A549 (cell line): Measurements from ENCODE around the gene PAX8. TPM values are rescaled to one million over a fixed set of nuclear protein-coding genes. Genes with fewer than 3 reads are reported as not detected.
A peak's percentile ranks its signal among the peaks of the same experiment; 100 is the strongest.

Experiments
- ATAC-seq, 2 experiments: fragments of 200-7000 bp in 1 of 2; fragments of >200 bp in 1 of 2; cut with Nextera tagmentation in 1 of 2; cut with Tn5 transposase in 1 of 2; 3 replicates each; pipeline versions ENCODE4 v1.8.0 to v1.9.1; 2018 to 2020; ENCODE audit warnings: mild to moderate bottlenecking in 1 of 2, moderate library complexity in 1 of 2
- CTCF ChIA-PET: fragments of 300-600 bp; sonication (Branson Sonifier 250); formaldehyde crosslinking; extraction: SDS; loops from one replicate; lab custom pipeline; 2021; ENCODE audit warnings: antibody characterized with exemption, inconsistent platforms; lab: Yijun Ruan, JAX
- POLR2A ChIA-PET: fragments of 350-600 bp; formaldehyde crosslinking; extraction: SDS; loops from one replicate; lab custom pipeline; 2021; ENCODE audit warnings: antibody characterized with exemption, inconsistent platforms; lab: Yijun Ruan, JAX
- DNase-seq, 2 experiments: peaks; one replicate each; pipeline versions ENCODE4 v3.0.0 to v3.0.0-alpha.2; 2011 to 2016; ENCODE audit warnings: low read depth in 1 of 2, low spot score in 1 of 2
- FAIRE-seq: peaks from 2 replicates; lab custom pipeline; 2011; peaks lifted over from hg19 to GRCh38; lab: Jason Lieb, UNC
- H3K27ac ChIP-seq, 2 experiments: fragments of >200 bp; sonication (Bioruptor Twin); formaldehyde crosslinking; 3 replicates each; pipeline ENCODE4 v1.5.1; 2016 to 2017
- H3K4me1 ChIP-seq: fragments of >200 bp; sonication (Bioruptor Twin); formaldehyde crosslinking; 3 replicates; pipeline ENCODE4 v1.6.1; 2016
- H3K4me2 ChIP-seq: fragments of >200 bp; sonication (Bioruptor Twin); formaldehyde crosslinking; 3 replicates; pipeline ENCODE4 v1.6.1; 2016
- H3K4me3 ChIP-seq: fragments of >200 bp; sonication (Bioruptor Twin); formaldehyde crosslinking; 3 replicates; pipeline ENCODE4 v1.5.1; 2016
- H3K9me3 ChIP-seq: fragments of >200 bp; sonication (Bioruptor Twin); formaldehyde crosslinking; 3 replicates; pipeline ENCODE4 v1.6.1; 2016
- BCL3 ChIP-seq: fragments of >200 bp; sonication (Bioruptor Twin); formaldehyde crosslinking; IDR thresholded peaks from 3 replicates; pipeline ENCODE4 v1.6.1; 2016
- CBX2 ChIP-seq: fragments of 200-600 bp; sonication (generic); IDR thresholded peaks from 2 replicates; pipeline ENCODE4 v1.6.1; 2016; ENCODE audit warnings: low read depth, mild to moderate bottlenecking, borderline replicate concordance
- E2F6 ChIP-seq: IDR thresholded peaks from 2 replicates; pipeline ENCODE4 v1.6.1; 2012; ENCODE audit warnings: low read depth, borderline replicate concordance
- EHF ChIP-seq: fragments of 250-450 bp; sonication (Bioruptor Pico); IDR thresholded peaks from 2 replicates; pipeline ENCODE4 v1.5.0; 2020; ENCODE audit warnings: mild to moderate bottlenecking
- ELK1 ChIP-seq: fragments of 150-350 bp; IDR thresholded peaks from 2 replicates; pipeline ENCODE4 v1.6.1; 2014; ENCODE audit warnings: low read depth, mild to moderate bottlenecking, low read length
- EP300 ChIP-seq, 2 experiments: fragments of >200 bp; sonication (Bioruptor Twin); formaldehyde crosslinking; IDR thresholded peaks; 2 replicates in 1 of 2; 3 replicates in 1 of 2; pipeline ENCODE4 v1.6.1; 2016 to 2017
- ESRRA ChIP-seq: fragments of 150-350 bp; IDR thresholded peaks from 2 replicates; pipeline ENCODE4 v1.6.1; 2014; ENCODE audit warnings: mild to moderate bottlenecking, low read length, borderline replicate concordance
- FOSL2 ChIP-seq, 2 experiments: fragments of 450-650 bp in 1 of 2; fragments of >200 bp in 1 of 2; sonication (Bioruptor Twin) in 1 of 2; formaldehyde crosslinking; IDR thresholded peaks; 2 replicates each; pipeline versions ENCODE4 v1.5.0 to v1.6.1; 2016 to 2020; ENCODE audit warnings: mild to moderate bottlenecking in 1 of 2, moderate library complexity in 1 of 2
- HEYL ChIP-seq: fragments of 250-450 bp; sonication (Bioruptor Pico); IDR thresholded peaks from 2 replicates; pipeline ENCODE4 v1.8.0; 2021; ENCODE audit warnings: mild to moderate bottlenecking, moderate library complexity
- HMGXB4 ChIP-seq: fragments of 250-450 bp; sonication (Bioruptor Pico); IDR thresholded peaks from 2 replicates; pipeline ENCODE4 v1.5.0; 2021; ENCODE audit warnings: mild to moderate bottlenecking, moderate library complexity, borderline replicate concordance
- HOXB13 ChIP-seq: fragments of 250-450 bp; sonication (Bioruptor Pico); IDR thresholded peaks from 2 replicates; pipeline ENCODE4 v1.5.0; 2020; ENCODE audit warnings: low read depth, mild to moderate bottlenecking, moderate library complexity
- NFE2L2 ChIP-seq: fragments of 150-350 bp; conservative IDR thresholded peaks from 2 replicates; pipeline ENCODE4 v1.6.1; 2014; ENCODE audit warnings: low read length
- PHF8 ChIP-seq: fragments of 200-600 bp; sonication (generic); IDR thresholded peaks from 2 replicates; pipeline ENCODE4 v1.6.1; 2016; ENCODE audit warnings: low read depth, mild to moderate bottlenecking, antibody characterized with exemption, moderate library complexity, borderline replicate concordance
- POLR2AphosphoS2 ChIP-seq: conservative IDR thresholded peaks from 2 replicates; pipeline ENCODE4 v1.6.1; 2012; ENCODE audit warnings: low read length, improper control_type of control experiment, inconsistent platforms
- RCOR1 ChIP-seq: fragments of 150-350 bp; IDR thresholded peaks from 2 replicates; pipeline ENCODE4 v1.6.1; 2014; ENCODE audit warnings: antibody characterized with exemption, low read length, low read depth
- REST ChIP-seq: fragments of 200-600 bp; sonication (generic); IDR thresholded peaks from 2 replicates; pipeline ENCODE4 v1.6.1; 2016; ENCODE audit warnings: antibody characterized with exemption, mild to moderate bottlenecking, moderate library complexity
- RFX5 ChIP-seq: fragments of 450-650 bp; IDR thresholded peaks from 2 replicates; pipeline ENCODE4 v1.7.1; 2014; ENCODE audit warnings: antibody characterized with exemption, mild to moderate bottlenecking, moderate library complexity
- SREBF2 ChIP-seq: fragments of 450-650 bp; IDR thresholded peaks from 2 replicates; pipeline ENCODE4 v1.6.1; 2014; ENCODE audit warnings: mild to moderate bottlenecking, moderate library complexity
- ZFP36 ChIP-seq: fragments of 450-650 bp; IDR thresholded peaks from 2 replicates; pipeline ENCODE4 v1.6.1; 2014; ENCODE audit warnings: borderline replicate concordance; ENCODE audit not compliant: partially characterized antibody
- WGBS: methylation state at CpG from one replicate; pipeline ENCODE4 v1.1.6; 2017; ENCODE audit errors: missing lambda C conversion rate; 5-methylcytosine and 5-hydroxymethylcytosine counted together
- polyA plus RNA-seq, 4 experiments: library from polyadenylated mRNA; depleted of rRNA in 3 of 4; stranded (reverse); fragments of >200 nt; fragmentation: RNase III in 1 of 4; extraction: RNeasy Plus Mini Kit Qiagen cat#74134 plus additional on column Dnase treatment in 1 of 4; gene quantifications; 2 replicates in 3 of 4; 3 replicates in 1 of 4; pipeline ENCODE4 v1.2.3, GENCODE V29; 2011 to 2017

The PAX8 gene
- polyA plus RNA-seq, 2 of the 4 experiments (the other 2 are of a cell fraction) = 0.71 to 0.81 TPM

- CTCF ChIA-PET = interaction anchor here (1.0 to 6.7 kb wide), 8 partner anchors 15 to 95 kb away, joined by 3 to 25 read pairs (median 4); no protein-coding TSS in a partner anchor
- 89% methylated on average over 9 of the region's 9 CpGs for WGBS
- TF ChIP-seq FOSL2 (IDR thresholded peaks at IDR 0.05) (no peak), FOSL2 (CRISPR knock-in tag; IDR thresholded peaks at IDR 0.05) (0 out of 2 replicates have a peak, but pooled peaks have one; percentile 24), REST (no peak), NFE2L2 (no peak), HMGXB4 (CRISPR knock-in tag) (no peak)
- H3K4me3 ChIP-seq = no peak overlapping the region
- no peaks in the 10 kb centered on the region for H3K9me3 ChIP-seq
- DNase-seq (peak; percentile 37 to 52), ATAC-seq (peak; percentile 76 to 87), FAIRE-seq (no peak)
- no peak overlapping the region for H3K4me2 ChIP-seq
- POLR2A ChIA-PET = no interaction called here
- H3K4me1 ChIP-seq = peaks cover 44% of the 10 kb centered on the region
- peak overlapping the region; percentile 50 to 64 for H3K27ac ChIP-seq
Measured at GRCh38 chr2:113233593-113234550, 44.8 kb downstream of the PAX8 start.

- Histone ChIP-seq H3K27ac (peak overlapping the region; percentile 43 to 64; a peak in 4 of 6 replicates), H3K4me1 (peaks cover 47% of the 10 kb centered on the region), H3K9me3 (no peaks in the 10 kb centered on the region), H3K4me3 (no peak overlapping the region), H3K4me2 (no peak overlapping the region)
- no peak for DNase-seq
- ATAC-seq = no peak
- POLR2A ChIA-PET = no interaction called here
- CTCF ChIA-PET = interaction anchor here (0.7 to 6.7 kb wide), 6 partner anchors 8 to 143 kb away, joined by 3 to 25 read pairs (median 4); no protein-coding TSS in a partner anchor
- FAIRE-seq = no peak
- 97% methylated on average over 6 of the region's 6 CpGs for WGBS
- no peak for TF ChIP-seq HOXB13 (CRISPR knock-in tag)
- no peak for TF ChIP-seq HEYL (CRISPR knock-in tag)
- TF ChIP-seq SREBF2 = no peak
- no peak for TF ChIP-seq EHF (CRISPR knock-in tag)
- no peak for TF ChIP-seq ESRRA
- TF ChIP-seq RFX5 = no peak
- TF ChIP-seq RCOR1 = no peak
- no peak for TF ChIP-seq EP300 (IDR thresholded peaks at IDR 0.05)
- no peak for TF ChIP-seq ELK1
- no peak for TF ChIP-seq ZFP36
- no peak for TF ChIP-seq CBX2
- no peak for TF ChIP-seq REST
- no peak for TF ChIP-seq FOSL2 (IDR thresholded peaks at IDR 0.05)
- no peak for TF ChIP-seq FOSL2 (CRISPR knock-in tag; IDR thresholded peaks at IDR 0.05)
- no peak for TF ChIP-seq E2F6
- no peak for TF ChIP-seq BCL3
- TF ChIP-seq POLR2AphosphoS2 = no peak
- no peak for TF ChIP-seq PHF8
Measured at GRCh38 chr2:113232740-113233139, 46.0 kb downstream of the PAX8 start.
